HG03342 (cell line): ENCODE data around the gene ELFN1.

ENCODE experiments used
- ATAC-seq: cut with Tn5 transposase; IDR thresholded peaks from one replicate; pipeline ENCODE4 v1.9.1; 2021; ENCODE audit warnings: mild to moderate bottlenecking, moderate library complexity; ENCODE audit not compliant: unreplicated experiment

ELFN1 gene

GRCh38 chr7:1738956-1739355 lies 68.9 kb downstream of the ELFN1 start:
- ATAC-seq, result no peak

GRCh38 chr7:1739593-1739992 lies 69.5 kb downstream of the ELFN1 start:
- ATAC-seq, result no peak

- no peak for ATAC-seq
Observed at GRCh38 chr7:1740214-1740613, 70.1 kb downstream of the ELFN1 start.

GRCh38 chr7:1741246-1741645 lies 71.2 kb downstream of the ELFN1 start:
- ATAC-seq, result no peak

- ATAC-seq, result no peak
Observed at GRCh38 chr7:1741751-1742554, 71.9 kb downstream of the ELFN1 start.

GRCh38 chr7:1742555-1743303 lies 72.7 kb downstream of the ELFN1 start:
- no peak for ATAC-seq

GRCh38 chr7:1743481-1744230 lies 73.6 kb downstream of the ELFN1 start:
- no peak for ATAC-seq

GRCh38 chr7:1744296-1745017 lies 74.4 kb downstream of the ELFN1 start:
- ATAC-seq, result no peak

GRCh38 chr7:1745018-1745532 lies 75.0 kb downstream of the ELFN1 start:
- no peak for ATAC-seq

- no peak for ATAC-seq
Observed at GRCh38 chr7:1745576-1746490, 75.8 kb downstream of the ELFN1 start.

GRCh38 chr7:1746491-1746975 lies 76.5 kb downstream of the ELFN1 start:
- ATAC-seq, result no peak

- ATAC-seq, result no peak
Observed at GRCh38 chr7:1747004-1747801, 77.1 kb downstream of the ELFN1 start.

GRCh38 chr7:1748076-1748838 lies 78.2 kb downstream of the ELFN1 start:
- no peak for ATAC-seq

- no peak for ATAC-seq
Observed at GRCh38 chr7:1748839-1749173, 78.7 kb downstream of the ELFN1 start.

- ATAC-seq, result no peak
Observed at GRCh38 chr7:1749351-1749863, 79.3 kb downstream of the ELFN1 start.

- ATAC-seq, result no peak
Observed at GRCh38 chr7:1749864-1750466, 79.9 kb downstream of the ELFN1 start.

- no peak for ATAC-seq
Observed at GRCh38 chr7:1750541-1751021, 80.5 kb downstream of the ELFN1 start.
